Esophagus squamous epithelium (tissue), 5 donors: ENCODE data around the gene ASCL5. TPM values are rescaled to one million over a fixed set of nuclear protein-coding genes. Genes with fewer than 3 reads are reported as not detected.

Experiments used
- DNase-seq: peaks from one replicate; lab custom pipeline; 2025; lab: John Stamatoyannopoulos, UW
- H3K27ac ChIP-seq, 4 donors: fragments of 200-600 bp; sonication (generic); one replicate each; pipeline ENCODE4 v1.5.1; 2016 to 2019; ENCODE audit warnings: mild to moderate bottlenecking in 1 of 4
- H3K27me3 ChIP-seq, 4 donors: fragments of 200-600 bp; sonication (generic); 1 replicate in 3 of 4; 2 replicates in 1 of 4; pipeline versions ENCODE4 v1.5.1 to v1.6.0; 2017 to 2021; ENCODE audit warnings: antibody characterized with exemption in 1 of 4
- H3K36me3 ChIP-seq, 3 donors: fragments of 200-600 bp; sonication (generic); one replicate each; pipeline ENCODE4 v1.5.1; 2016 to 2019
- H3K4me1 ChIP-seq, 3 donors: fragments of 200-600 bp; sonication (generic); one replicate each; pipeline ENCODE4 v1.5.1; 2017 to 2019
- H3K4me3 ChIP-seq, 4 donors: fragments of 200-600 bp; sonication (generic); 1 replicate in 3 of 4; 2 replicates in 1 of 4; pipeline ENCODE4 v1.5.1; 2016 to 2019; ENCODE audit warnings: mild to moderate bottlenecking in 2 of 4, moderate library complexity in 1 of 4
- H3K9me3 ChIP-seq, 3 donors: fragments of 200-600 bp; sonication (generic); one replicate each; pipeline ENCODE4 v1.5.1; 2016 to 2019
- CTCF ChIP-seq, 6 experiments: fragments of 450-650 bp in 4 of 6; fragments of 200-600 bp in 2 of 6; sonication (generic) in 2 of 6; IDR thresholded peaks; one replicate each; pipeline ENCODE4 v1.5.1; 2016 to 2019; ENCODE audit warnings: antibody characterized with exemption in 6 of 6, mild to moderate bottlenecking in 4 of 6, moderate library complexity in 4 of 6
- POLR2A ChIP-seq, 4 donors: fragments of 450-650 bp; IDR thresholded peaks; one replicate each; pipeline ENCODE4 v1.6.1; 2017; ENCODE audit warnings: antibody characterized with exemption in 4 of 4, mild to moderate bottlenecking in 4 of 4, moderate library complexity in 3 of 4
- WGBS, 2 donors: methylation state at CpG; one replicate each; pipeline ENCODE4 v1.1.5; 2018; 5-methylcytosine and 5-hydroxymethylcytosine counted together
- intact Hi-C: fragments of 100-400 bp; cut with DNase I; formaldehyde crosslinking; loops from one replicate; pipeline ENCODE4 v1.15.0; 2022
- total RNA-seq, 4 donors: library from RNA; depleted of rRNA; stranded (reverse); fragments of >200 nt; gene quantifications; one replicate each; pipeline ENCODE4 v1.1.0, GENCODE V29; 2016
- donor health status: DM: yes; HTN: yes; CAD: no.

The ASCL5 gene
- total RNA-seq, 4 donors from 2014 or later: not detected

GRCh38 chr1:201145132-201145531, 18.1 kb upstream of the ASCL5 start:
- H3K36me3 ChIP-seq: peaks cover 0 to 98% (median 29%) of the 10 kb centered on the region in 3 donors
- WGBS, 2 donors: 80 to 91% methylated on average over 3 of the region's 3 CpGs

DNA sequence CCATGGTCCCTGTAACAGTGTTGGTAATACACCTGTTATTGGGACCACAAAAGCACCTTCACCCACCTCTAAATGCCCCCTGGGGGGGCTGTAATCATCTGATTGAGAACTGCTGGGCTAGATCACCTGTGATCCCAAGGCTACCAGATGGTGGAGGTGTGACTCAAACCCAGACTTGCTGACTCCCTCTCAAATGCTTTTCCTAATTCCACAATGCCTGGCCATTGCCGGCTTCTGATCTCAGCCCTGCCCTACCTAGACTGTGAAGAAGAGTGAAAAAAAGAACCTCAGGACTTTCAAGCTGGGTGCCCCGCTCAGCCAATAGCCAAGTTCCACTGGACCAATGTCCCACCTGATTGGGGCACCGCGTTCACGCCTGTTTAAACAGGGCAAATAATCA, 17.7 kb upstream of the ASCL5 start:
- H3K4me3 ChIP-seq: no peak overlapping the region

More at GRCh38 chr1:201145132-201145531, 18.1 kb upstream of the ASCL5 start:
- intact Hi-C loops: no loop called here
- Histone ChIP-seq H3K9me3 (no peaks in the 10 kb centered on the region), H3K27me3 (peaks cover 0 to 3% (median 0%) of the 10 kb centered on the region in 4 donors), H3K4me1 (peaks cover 0 to 30% (median under 1%) of the 10 kb centered on the region in 3 donors), H3K4me3 (no peak overlapping the region), H3K27ac (no peak overlapping the region)
- TF ChIP-seq CTCF (IDR thresholded peaks at IDR 0.05) (no peak), POLR2A (IDR thresholded peaks at IDR 0.05) (no peak)
- DNase-seq: no peak

DNA sequence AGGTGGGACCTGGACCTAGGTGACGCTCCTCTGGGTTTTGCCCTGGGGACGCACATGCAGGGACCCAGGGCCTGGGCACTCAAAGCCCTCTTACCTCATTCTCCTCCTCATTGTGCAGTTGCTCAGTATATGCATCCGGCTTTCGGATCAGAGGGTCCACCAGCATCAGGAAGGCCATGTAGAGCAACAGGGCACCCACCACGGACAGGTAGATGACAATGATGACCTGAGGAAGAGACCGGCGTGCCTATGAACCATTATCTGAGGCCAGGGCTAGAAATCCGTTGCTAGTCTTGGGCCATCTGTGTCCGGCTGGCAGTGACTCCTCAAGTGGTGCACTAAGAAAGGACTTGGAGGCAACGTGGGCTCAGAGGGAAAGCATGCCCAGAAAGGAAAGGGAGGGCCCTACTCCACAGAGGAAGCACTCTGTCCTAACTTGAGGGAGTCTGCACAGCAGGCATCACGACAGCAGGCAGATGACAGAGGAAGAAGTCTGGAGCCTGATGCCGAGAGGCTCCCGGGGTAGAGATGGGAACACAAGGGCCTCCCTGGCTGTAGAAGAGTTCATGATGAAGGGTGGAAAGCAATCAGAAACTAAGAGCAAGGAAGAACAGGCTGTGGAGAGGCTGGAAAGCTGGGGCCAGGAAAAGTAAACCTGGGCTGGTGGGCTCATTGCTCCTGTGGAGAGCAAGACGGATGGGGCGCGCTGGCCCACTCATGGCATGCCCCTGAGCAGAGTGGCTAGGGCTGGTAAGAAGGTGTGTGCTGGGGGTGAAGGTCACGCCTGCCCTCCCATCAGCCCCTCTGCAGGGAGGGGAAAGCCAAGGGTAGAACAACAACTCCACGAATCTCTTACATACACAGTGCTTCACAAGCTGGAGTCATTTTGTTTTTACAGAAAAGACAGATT, 17.0 kb upstream of the ASCL5 start:
- Histone ChIP-seq H3K4me3 (no peak overlapping the region), H3K27ac (no peak overlapping the region), H3K4me1 (peaks cover 0 to 40% (median 5%) of the 10 kb centered on the region in 3 donors), H3K36me3 (peaks cover 0 to 96% (median 29%) of the 10 kb centered on the region in 3 donors), H3K27me3 (peaks cover 0 to 3% (median 0%) of the 10 kb centered on the region in 4 donors), H3K9me3 (no peaks in the 10 kb centered on the region)
- DNase-seq: no peak
- TF ChIP-seq POLR2A (IDR thresholded peaks at IDR 0.05) (no peak), CTCF (IDR thresholded peaks at IDR 0.05) (no peak)
- intact Hi-C loops: no loop called here
- 79 to 88% methylated on average over 9 to 15 of the region's 18 CpGs for WGBS, 2 donors

More for the DNA sequence above, 17.7 kb upstream of the ASCL5 start:
- Histone ChIP-seq H3K9me3 (no peaks in the 10 kb centered on the region), H3K4me1 (peaks cover 0 to 35% (median 5%) of the 10 kb centered on the region in 3 donors), H3K27ac (no peak overlapping the region), H3K36me3 (peaks cover 0 to 98% (median 29%) of the 10 kb centered on the region in 3 donors), H3K27me3 (peaks cover 0 to 3% (median 0%) of the 10 kb centered on the region in 4 donors)
- TF ChIP-seq CTCF (IDR thresholded peaks at IDR 0.05) (no peak), POLR2A (IDR thresholded peaks at IDR 0.05) (no peak)
- DNase-seq: no peak
- 72 to 100% methylated on average over 1 to 4 of the region's 5 CpGs for WGBS, 2 donors
- intact Hi-C loops: no loop called here

- Histone ChIP-seq H3K27ac (no peak overlapping the region), H3K27me3 (peaks cover 0 to 3% (median 0%) of the 10 kb centered on the region in 4 donors), H3K9me3 (no peaks in the 10 kb centered on the region), H3K36me3 (peaks cover 0 to 91% (median 29%) of the 10 kb centered on the region in 3 donors), H3K4me3 (no peak overlapping the region), H3K4me1 (peaks cover 4 to 49% (median 9%) of the 10 kb centered on the region in 3 donors)
- TF ChIP-seq CTCF (IDR thresholded peaks at IDR 0.05): no peak
- no peak for TF ChIP-seq POLR2A (IDR thresholded peaks at IDR 0.05)
- DNase-seq: no peak
- intact Hi-C loops: no loop called here
- 90 to 92% methylated on average over 9 to 14 of the region's 16 CpGs for WGBS, 2 donors
Observed at GRCh38 chr1:201142849-201143725, 16.1 kb upstream of the ASCL5 start.
